GM12891 (cell line): Measurements from ENCODE around the gene COG6.

Experiments
- DNase-seq: peaks from one replicate; pipeline ENCODE4 v3.0.0; 2011; ENCODE audit warnings: low spot score; ENCODE audit not compliant: insufficient read length
- FAIRE-seq: peaks from 2 replicates; lab custom pipeline; 2011; peaks lifted over from hg19 to GRCh38; lab: Jason Lieb, UNC
- PAX5 ChIP-seq: IDR thresholded peaks from 2 replicates; pipeline ENCODE4 v1.6.1; 2011; ENCODE audit warnings: low read length, moderate library complexity, mild to moderate bottlenecking; ENCODE audit not compliant: insufficient read depth, severe bottlenecking
- POLR2A ChIP-seq: IDR thresholded peaks from 2 replicates; pipeline ENCODE4 v1.6.1; 2011; ENCODE audit warnings: low read depth, low read length, control low read depth
- POLR2AphosphoS5 ChIP-seq: IDR thresholded peaks from 2 replicates; pipeline ENCODE4 v1.6.1; 2011; ENCODE audit warnings: low read depth, low read length, control low read depth
- POU2F2 ChIP-seq: IDR thresholded peaks from 2 replicates; pipeline ENCODE4 v1.6.1; 2011; ENCODE audit warnings: low read depth, mild to moderate bottlenecking, control low read depth, low read length, moderate library complexity
- SPI1 ChIP-seq: IDR thresholded peaks from 2 replicates; pipeline ENCODE4 v1.6.1; 2011; ENCODE audit warnings: low read depth, low read length, control low read depth
- TAF1 ChIP-seq: IDR thresholded peaks from 2 replicates; pipeline ENCODE4 v1.6.1; 2011; ENCODE audit warnings: low read depth, low read length, control low read depth

COG6 gene

GRCh38 chr13:39699274-39699673 lies 43.8 kb downstream of the COG6 start:
- TF ChIP-seq POLR2AphosphoS5: no peak
- TF ChIP-seq POU2F2: no peak
- no peak for TF ChIP-seq PAX5
- no peak for TF ChIP-seq SPI1
- TF ChIP-seq TAF1: no peak
- no peak for TF ChIP-seq POLR2A
- DNase-seq (no peak), FAIRE-seq (no peak)

DNA sequence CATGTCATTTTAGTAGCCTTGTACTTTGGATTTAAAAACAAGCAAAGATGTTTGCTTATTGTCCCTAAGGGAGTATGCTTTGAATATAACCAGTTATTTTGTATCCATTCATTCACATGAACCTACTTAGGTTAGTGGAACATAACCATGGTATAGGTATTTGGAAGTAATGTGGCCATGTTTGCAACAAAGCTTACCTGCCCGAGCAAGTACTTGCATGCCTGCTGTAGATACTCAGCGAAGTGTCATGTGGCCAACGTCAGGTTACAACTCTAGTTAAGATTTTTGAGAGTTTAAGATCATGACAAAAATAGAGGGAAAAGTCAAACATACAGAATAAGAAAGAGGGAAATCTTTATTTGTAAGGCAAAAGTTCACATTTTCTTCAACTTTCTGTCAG lies 57.2 kb downstream of the COG6 start:
- TF ChIP-seq POLR2A (no peak), POLR2AphosphoS5 (no peak), TAF1 (no peak), POU2F2 (no peak), PAX5 (no peak), SPI1 (no peak)
- no peak for DNase-seq
- FAIRE-seq: no peak

DNA sequence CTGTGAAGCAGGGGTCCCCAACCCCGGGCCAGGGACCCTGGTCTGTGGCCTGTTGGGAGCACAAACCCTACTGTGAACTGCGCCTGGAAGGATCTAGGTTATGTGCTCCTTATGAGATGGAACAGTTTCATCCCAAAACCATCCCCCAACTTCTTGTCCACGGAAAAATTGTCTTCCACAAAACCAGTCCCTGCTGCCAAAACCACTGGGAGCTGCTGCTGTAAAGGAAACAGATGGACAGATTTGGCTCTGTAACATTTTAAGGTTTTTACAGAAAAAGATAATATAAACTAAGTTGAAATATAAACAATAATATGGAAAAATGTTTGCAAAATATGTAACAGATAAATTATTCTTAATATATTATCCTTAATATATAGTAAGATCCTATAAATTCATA lies 73.7 kb downstream of the COG6 start:
- DNase-seq (no peak), FAIRE-seq (no peak)
- TF ChIP-seq SPI1 (no peak), POLR2AphosphoS5 (no peak), TAF1 (no peak), POU2F2 (no peak), POLR2A (no peak), PAX5 (no peak)

- DNase-seq: no peak
- peak; percentile 31 for FAIRE-seq
- TF ChIP-seq SPI1 (peak; percentile 68), PAX5 (no peak), POLR2AphosphoS5 (no peak)
Observed at GRCh38 chr13:39734952-39735351, 79.5 kb downstream of the COG6 start.

DNA sequence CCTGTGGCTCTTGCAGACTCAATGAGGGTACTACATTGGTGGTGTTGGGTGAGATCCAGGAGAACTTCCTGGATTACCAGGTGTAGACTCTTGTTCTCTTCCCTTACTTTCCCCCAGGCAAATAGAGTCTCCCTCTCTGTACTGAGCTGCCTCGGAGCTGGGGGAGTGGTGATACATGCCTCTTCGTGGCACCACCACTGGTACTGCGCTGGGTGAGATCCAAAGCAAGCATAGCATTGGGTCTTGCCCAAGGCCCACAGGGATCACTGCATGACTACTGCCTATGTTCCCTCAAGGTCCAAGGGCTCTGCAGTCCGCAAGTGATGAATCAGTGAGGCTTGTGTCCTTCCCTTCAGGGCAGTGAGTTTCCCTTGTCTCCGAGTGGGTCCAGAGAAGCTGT lies 81.6 kb downstream of the COG6 start:
- TF ChIP-seq TAF1 (no peak), POU2F2 (no peak), SPI1 (no peak), POLR2A (no peak), PAX5 (no peak), POLR2AphosphoS5 (no peak)
- peak; percentile 23 for FAIRE-seq
- DNase-seq: no peak

DNA sequence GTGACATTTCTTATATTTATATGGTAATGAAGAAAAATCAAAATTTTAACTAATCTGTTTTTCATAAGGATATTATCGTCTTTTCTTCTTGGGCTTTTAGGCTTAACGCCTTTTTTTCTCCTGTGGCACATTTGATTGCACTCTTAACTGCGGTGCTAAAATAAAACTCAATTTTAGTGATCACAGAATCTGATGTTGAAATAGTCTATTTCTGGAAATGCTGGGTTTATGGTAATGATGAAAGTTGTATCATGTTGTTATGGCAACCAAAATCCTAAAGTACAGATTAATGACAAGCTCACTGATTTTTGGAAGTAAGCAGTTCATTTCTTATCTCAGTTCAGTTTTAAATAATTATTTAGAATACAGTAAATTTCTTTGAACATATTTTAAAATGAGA lies 85.3 kb downstream of the COG6 start:
- DNase-seq: no peak
- FAIRE-seq: no peak
- no peak for TF ChIP-seq PAX5
- TF ChIP-seq POLR2A: no peak

DNA sequence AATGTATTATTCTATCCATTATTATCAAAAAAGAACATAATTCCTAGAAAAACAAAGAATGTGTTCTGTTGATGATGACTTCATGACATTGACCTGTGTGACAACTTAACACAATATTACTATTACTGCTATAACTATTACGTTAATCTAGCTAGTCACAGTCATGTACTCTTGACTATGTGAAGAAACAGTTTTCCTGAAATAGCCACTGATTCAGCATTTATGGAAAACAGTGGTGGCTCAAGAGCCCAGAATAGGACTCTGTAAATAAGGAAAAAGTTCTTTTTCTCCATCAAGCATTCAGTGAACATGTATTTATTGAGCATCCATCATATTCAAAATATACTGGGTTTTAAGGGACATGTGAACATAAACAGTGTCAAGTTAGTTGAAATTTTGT lies 93.5 kb downstream of the COG6 start:
- TF ChIP-seq POU2F2 (no peak), PAX5 (no peak), POLR2AphosphoS5 (no peak), POLR2A (no peak), TAF1 (no peak), SPI1 (no peak)
- DNase-seq: no peak
- no peak for FAIRE-seq

DNA sequence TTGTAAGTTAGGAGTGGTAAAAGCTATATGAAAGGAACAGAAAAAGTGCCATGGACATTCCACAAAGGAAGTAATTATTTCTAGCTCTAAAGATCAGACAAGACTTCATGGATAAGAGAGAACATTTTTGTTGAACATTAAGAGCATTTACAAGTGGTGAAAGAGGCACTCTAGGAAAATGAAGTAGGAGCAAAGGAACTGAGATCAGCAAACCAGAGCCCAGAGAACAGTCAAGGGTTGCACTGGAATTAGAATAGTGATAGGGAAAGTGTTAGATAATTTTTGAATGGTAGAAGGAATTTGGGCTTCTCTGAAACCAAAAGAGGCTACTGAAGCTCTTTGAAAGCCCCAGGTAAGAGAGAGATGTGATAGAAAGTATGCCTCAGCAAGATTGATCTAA lies 94.1 kb downstream of the COG6 start:
- FAIRE-seq: no peak
- no peak for DNase-seq

GRCh38 chr13:39751805-39752204 lies 96.3 kb downstream of the COG6 start:
- DNase-seq (no peak), FAIRE-seq (no peak)
- TF ChIP-seq POLR2A: no peak
- TF ChIP-seq TAF1: no peak
- TF ChIP-seq POU2F2: no peak
- TF ChIP-seq SPI1: no peak
- TF ChIP-seq PAX5: no peak
- no peak for TF ChIP-seq POLR2AphosphoS5

More for the DNA sequence above, 94.1 kb downstream of the COG6 start:
- no peak for TF ChIP-seq POU2F2
- no peak for TF ChIP-seq PAX5
- no peak for TF ChIP-seq TAF1
- no peak for TF ChIP-seq SPI1
- no peak for TF ChIP-seq POLR2AphosphoS5
- no peak for TF ChIP-seq POLR2A

- TF ChIP-seq PAX5 (no peak), POU2F2 (no peak), SPI1 (no peak), POLR2A (no peak), POLR2AphosphoS5 (no peak), TAF1 (no peak)
- FAIRE-seq (no peak), DNase-seq (no peak)
Observed at GRCh38 chr13:39760521-39760920, 105.1 kb downstream of the COG6 start.
